H1 (cell line): ENCODE measurements around the gene PRELID1. TPM values are rescaled to one million over a fixed set of nuclear protein-coding genes. Genes with fewer than 3 reads are reported as not detected.

Experiments
- CTCF ChIA-PET: fragments of 300-600 bp; sonication (Branson Sonifier 250); formaldehyde crosslinking; loops from one replicate; lab custom pipeline; 2021; ENCODE audit not compliant: partially characterized antibody; lab: Charles Lee
- POLR2A ChIA-PET: fragments of 300-600 bp; sonication (Branson Sonifier 250); formaldehyde crosslinking; loops from one replicate; lab custom pipeline; 2021; ENCODE audit warnings: inconsistent platforms; ENCODE audit not compliant: partially characterized antibody; lab: Charles Lee
- DNase-seq, 2 experiments: peaks; one replicate each; pipeline versions ENCODE4 v3.0.0 to v3.0.0-alpha.2; 2010 to 2022; ENCODE audit warnings: low spot score in 2 of 2, low read depth in 1 of 2, mixed read lengths in 1 of 2
- FAIRE-seq: peaks from 2 replicates; lab custom pipeline; 2011; peaks lifted over from hg19 to GRCh38; lab: Jason Lieb, UNC
- H2AFZ ChIP-seq: 2 replicates; pipeline ENCODE4 v1.8.1; 2012; ENCODE audit warnings: low read length, inconsistent platforms
- H2AK5ac ChIP-seq: 2 replicates; pipeline ENCODE4 v1.6.1; 2013; ENCODE audit warnings: low read depth, low read length
- H2BK120ac ChIP-seq: replicated peaks from 2 replicates; pipeline ENCODE3; 2013; ENCODE audit warnings: low read depth, low read length, inconsistent platforms
- H2BK12ac ChIP-seq: 2 replicates; pipeline ENCODE4 v1.6.1; 2013; ENCODE audit warnings: low read depth, low read length
- H2BK15ac ChIP-seq: 2 replicates; pipeline ENCODE4 v1.6.1; 2013; ENCODE audit warnings: low read length
- H2BK20ac ChIP-seq: 2 replicates; pipeline ENCODE4 v1.6.1; 2013; ENCODE audit warnings: low read length
- H2BK5ac ChIP-seq: 2 replicates; pipeline ENCODE4 v1.6.1; 2013; ENCODE audit warnings: low read depth, low read length
- H3K14ac ChIP-seq: 2 replicates; pipeline ENCODE4 v1.6.1; 2013; ENCODE audit warnings: inconsistent platforms; ENCODE audit not compliant: insufficient read length
- H3K18ac ChIP-seq: 2 replicates; pipeline ENCODE4 v1.6.1; 2013; ENCODE audit warnings: low read length; ENCODE audit errors: extremely low read depth
- H3K23ac ChIP-seq: 2 replicates; pipeline ENCODE4 v1.6.1; 2013; ENCODE audit warnings: inconsistent platforms; ENCODE audit not compliant: insufficient read length
- H3K23me2 ChIP-seq: 2 replicates; pipeline ENCODE4 v1.6.1; 2013; ENCODE audit warnings: low read depth, low read length
- H3K27ac ChIP-seq: 2 replicates; pipeline ENCODE4 v1.6.1; 2011; ENCODE audit warnings: low read depth, low read length, inconsistent platforms
- H3K27me3 ChIP-seq, 4 experiments: replicated peaks in 1 of 4; 1 replicate in 1 of 4; 2 replicates in 3 of 4; pipeline versions ENCODE4 v1.6.1 to v1.8.1; 2011 to 2013; ENCODE audit warnings: low read length in 3 of 4, mild to moderate bottlenecking in 3 of 4, inconsistent platforms in 2 of 4, mixed read lengths in 2 of 4, moderate library complexity in 1 of 4; ENCODE audit not compliant: control insufficient read depth in 3 of 4, insufficient read depth in 3 of 4; ENCODE audit errors: extremely low read depth in 1 of 4
- H3K36me3 ChIP-seq, 4 experiments: 2 replicates each; pipeline versions ENCODE4 v1.6.1 to v1.8.1; 2011 to 2013; ENCODE audit warnings: mild to moderate bottlenecking in 4 of 4, low read length in 3 of 4, moderate library complexity in 2 of 4, control low read depth in 1 of 4, inconsistent platforms in 1 of 4; ENCODE audit not compliant: insufficient read depth in 4 of 4, control insufficient read depth in 2 of 4
- H3K4ac ChIP-seq: replicated peaks from 2 replicates; pipeline ENCODE3; 2013; ENCODE audit warnings: low read length, low read depth, mixed read lengths, inconsistent platforms; ENCODE audit not compliant: insufficient read length
- H3K4me1 ChIP-seq, 4 experiments: replicated peaks in 1 of 4; 1 replicate in 1 of 4; 2 replicates in 3 of 4; pipeline versions ENCODE4 v1.6.1 to v1.8.1; 2011 to 2013; ENCODE audit warnings: low read length in 3 of 4, inconsistent platforms in 2 of 4, mixed read lengths in 1 of 4; ENCODE audit not compliant: insufficient read depth in 4 of 4, control insufficient read depth in 3 of 4
- H3K4me2 ChIP-seq, 2 experiments: 2 replicates each; pipeline versions ENCODE4 v1.6.1 to v1.8.1; 2011 to 2013; ENCODE audit warnings: low read depth in 2 of 2, low read length in 2 of 2, control low read depth in 1 of 2, inconsistent platforms in 1 of 2, mild to moderate bottlenecking in 1 of 2; ENCODE audit not compliant: insufficient read depth in 1 of 2
- H3K4me3 ChIP-seq, 4 experiments: fragments of 200-600, 300-600 bp in 1 of 4; sonication (generic), shearing (Covaris generic), sonication (Bioruptor Twin) in 1 of 4; 2 replicates each; pipeline versions ENCODE4 v1.5.1 to v1.8.1; 2011 to 2016; ENCODE audit warnings: low read length in 4 of 4, low read depth in 3 of 4, control low read depth in 2 of 4, inconsistent platforms in 2 of 4, mild to moderate bottlenecking in 2 of 4, mixed read lengths in 1 of 4, moderate library complexity in 1 of 4; ENCODE audit not compliant: insufficient read depth in 2 of 4; ENCODE audit errors: extremely low read depth in 1 of 4
- H3K56ac ChIP-seq: replicated peaks from 2 replicates; pipeline ENCODE3; 2013; ENCODE audit warnings: low read depth, mild to moderate bottlenecking, mixed read lengths, low read length, inconsistent platforms; ENCODE audit not compliant: insufficient read length
- H3K79me1 ChIP-seq: 2 replicates; pipeline ENCODE4 v1.6.1; 2013; ENCODE audit warnings: low read depth, low read length, control low read depth
- H3K79me2 ChIP-seq, 2 experiments: 2 replicates each; pipeline versions ENCODE4 v1.6.1 to v1.8.1; 2012 to 2013; ENCODE audit warnings: low read length in 2 of 2, mild to moderate bottlenecking in 2 of 2, inconsistent platforms in 1 of 2; ENCODE audit not compliant: insufficient read depth in 2 of 2, control insufficient read depth in 1 of 2
- H3K9ac ChIP-seq, 4 experiments: replicated peaks in 1 of 4; 1 replicate in 1 of 4; 2 replicates in 3 of 4; pipeline versions ENCODE4 v1.6.1 to v1.8.1; 2011 to 2013; ENCODE audit warnings: low read depth in 3 of 4, low read length in 3 of 4, control low read depth in 2 of 4, mild to moderate bottlenecking in 2 of 4, moderate library complexity in 2 of 4, inconsistent platforms in 1 of 4; ENCODE audit errors: extremely low read depth in 1 of 4
- H3K9me3 ChIP-seq, 2 experiments: 2 replicates each; pipeline versions ENCODE4 v1.6.1 to v1.8.1; 2012 to 2013; ENCODE audit warnings: mild to moderate bottlenecking in 2 of 2, moderate library complexity in 2 of 2, control low read depth in 1 of 2, inconsistent platforms in 1 of 2, low read depth in 1 of 2, low read length in 1 of 2, mixed read lengths in 1 of 2; ENCODE audit not compliant: insufficient read depth in 2 of 2
- H4K20me1 ChIP-seq, 2 experiments: replicated peaks in 1 of 2; 2 replicates each; pipeline versions ENCODE3 to v1.8.1; 2011 to 2013; ENCODE audit warnings: inconsistent platforms in 2 of 2, low read length in 2 of 2, mild to moderate bottlenecking in 1 of 2; ENCODE audit not compliant: insufficient read depth in 2 of 2, control insufficient read depth in 1 of 2
- H4K5ac ChIP-seq: 2 replicates; pipeline ENCODE4 v1.6.1; 2013; ENCODE audit warnings: low read length, low read depth, mixed read lengths, inconsistent platforms; ENCODE audit not compliant: insufficient read length
- H4K8ac ChIP-seq: 2 replicates; pipeline ENCODE4 v1.8.0; 2013; ENCODE audit warnings: mild to moderate bottlenecking, moderate library complexity, low read length, inconsistent platforms; ENCODE audit not compliant: insufficient read depth; ENCODE audit errors: extremely low read depth
- H4K91ac ChIP-seq: replicated peaks from 2 replicates; pipeline ENCODE3; 2013; ENCODE audit warnings: low read length, mixed read lengths, inconsistent platforms; ENCODE audit not compliant: insufficient read length
- ATF3 ChIP-seq: IDR thresholded peaks from 2 replicates; pipeline ENCODE4 v1.6.1; 2011; ENCODE audit warnings: low read depth, mild to moderate bottlenecking, low read length; ENCODE audit not compliant: insufficient read depth
- CBX8 ChIP-seq: fragments of 300-800, 300-1000 bp; sonication (generic); IDR thresholded peaks from 2 replicates; pipeline ENCODE4 v1.7.1; 2016; ENCODE audit warnings: low read depth, low read length, borderline replicate concordance
- CHD2 ChIP-seq: IDR thresholded peaks from 2 replicates; pipeline ENCODE4 v1.6.1; 2012; ENCODE audit warnings: low read length, improper control_type of control experiment
- EZH2 ChIP-seq: fragments of 200-600 bp; sonication (generic); IDR thresholded peaks from 2 replicates; pipeline ENCODE4 v1.7.1; 2012; ENCODE audit warnings: low read depth, mild to moderate bottlenecking, moderate library complexity, low read length, inconsistent platforms; ENCODE audit not compliant: severe bottlenecking
- GTF2F1 ChIP-seq: IDR thresholded peaks from 2 replicates; pipeline ENCODE4 v1.6.1; 2012; ENCODE audit warnings: low read depth, low read length, improper control_type of control experiment, borderline replicate concordance
- HDAC6 ChIP-seq: IDR thresholded peaks from one replicate; pipeline ENCODE4 v1.7.1; 2012; ENCODE audit warnings: low read depth, mild to moderate bottlenecking, inconsistent platforms, low read length, moderate library complexity
- NRF1 ChIP-seq: IDR thresholded peaks from 2 replicates; pipeline ENCODE4 v1.6.1; 2011; ENCODE audit warnings: mild to moderate bottlenecking, low read depth, low read length, improper control_type of control experiment
- RAD21 ChIP-seq, 2 experiments: IDR thresholded peaks in 1 of 2; conservative IDR thresholded peaks in 1 of 2; 2 replicates each; pipeline ENCODE4 v1.6.1; 2011; ENCODE audit warnings: low read depth in 2 of 2, low read length in 2 of 2, improper control_type of control experiment in 1 of 2, inconsistent platforms in 1 of 2, mild to moderate bottlenecking in 1 of 2, moderate library complexity in 1 of 2
- TAF1 ChIP-seq: IDR thresholded peaks from 2 replicates; pipeline ENCODE4 v1.6.1; 2011; ENCODE audit warnings: mild to moderate bottlenecking, low read depth, low read length
- TAF7 ChIP-seq: optimal IDR thresholded peaks from 2 replicates; pipeline ENCODE3; 2011; ENCODE audit warnings: low read depth, mild to moderate bottlenecking, inconsistent platforms, low read length, moderate library complexity, borderline replicate concordance
- TEAD4 ChIP-seq: IDR thresholded peaks from 2 replicates; pipeline ENCODE4 v1.6.1; 2012; ENCODE audit warnings: low read depth, low read length, inconsistent platforms, mixed read lengths
- USF2 ChIP-seq: IDR thresholded peaks from 2 replicates; pipeline ENCODE4 v1.6.1; 2011; ENCODE audit warnings: low read length, improper control_type of control experiment
- WGBS, 2 experiments: shearing (Covaris generic) in 1 of 2; methylation state at CpG; one replicate each; pipeline versions ENCODE4 v1.1.6 to v1.1.7; 2013 to 2015; ENCODE audit warnings: low lambda C conversion rate in 2 of 2, mixed read lengths in 2 of 2, inconsistent platforms in 1 of 2, low coverage in 1 of 2, missing lambda C conversion rate in 1 of 2; ENCODE audit not compliant: insufficient replicate concordance in 2 of 2, insufficient coverage in 1 of 2, insufficient read length in 1 of 2; ENCODE audit errors: extremely low coverage in 1 of 2, missing lambda C conversion rate in 1 of 2; 5-methylcytosine and 5-hydroxymethylcytosine counted together
- polyA plus RNA-seq, 7 experiments: library from polyadenylated mRNA; depleted of rRNA in 3 of 7; stranded (reverse) in 5 of 7; unstranded in 2 of 7; fragments of >200 nt in 5 of 7; fragments of 200-250 nt in 2 of 7; gene quantifications; 1 replicate in 5 of 7; 2 replicates in 1 of 7; 4 replicates in 1 of 7; pipeline versions ENCODE4 v1.2.1 to v1.2.3, GENCODE V29; 2011 to 2013; ENCODE audit warnings: missing spikeins in 2 of 7, mixed read lengths in 2 of 7
- total RNA-seq: library from RNA; stranded (reverse); fragmentation: NEBNext Ultra II Directional; extraction: Animal tissue kit (Norgen Biotek cat#: 25700); gene quantifications from 2 replicates; pipeline ENCODE4 v1.2.1, GENCODE V29; 2021

Gene PRELID1
- total and polyA plus RNA-seq, 2 of the 8 experiments (the other 6 are each of a cell fraction or from before 2014, with no cell fraction given): 272 to 428 TPM

GRCh38 chr5:177276886-177277285 is 26.7 kb upstream of the PRELID1 start:
- DNase-seq (no peak), FAIRE-seq (no peak)
- Histone ChIP-seq H2BK5ac (no peak overlapping the region), H2BK120ac (no peak overlapping the region), H4K8ac (no peak overlapping the region), H3K14ac (no peak overlapping the region), H3K18ac (no peak overlapping the region), H3K4me3 (no peak overlapping the region), H4K91ac (no peak overlapping the region), H3K23ac (no peak overlapping the region), H3K79me2 (no peaks in the 10 kb centered on the region), H3K4me2 (no peak overlapping the region), H3K4ac (no peak overlapping the region), H2AK5ac (no peak overlapping the region), H4K5ac (no peak overlapping the region), H3K4me1 (no peaks in the 10 kb centered on the region), H3K9me3 (no peaks in the 10 kb centered on the region), H2BK20ac (no peak overlapping the region), H3K36me3 (peaks cover 19 to 89% (median 56%) of the 10 kb centered on the region in 4 experiments), H2BK12ac (no peak overlapping the region), H3K56ac (no peak overlapping the region), H3K27me3 (no peaks in the 10 kb centered on the region), H3K9ac (no peak overlapping the region), H2BK15ac (no peak overlapping the region), H3K79me1 (no peaks in the 10 kb centered on the region), H2AFZ (no peak overlapping the region), H3K27ac (no peak overlapping the region), H3K23me2 (no peaks in the 10 kb centered on the region), H4K20me1 (peaks cover 0 to 3% of the 10 kb centered on the region in 2 experiments)
- ChIA-PET POLR2A (interaction anchor here (0.7 kb wide), 1 partner anchor 129 kb away, joined by 4 read pairs; no protein-coding TSS in a partner anchor), CTCF (interaction anchor here (0.6 to 1.0 kb wide), 4 partner anchors 18 to 43 kb away, joined by 3 to 4 read pairs (median 3); no protein-coding TSS in a partner anchor)
- 91% methylated on average over 1 of the region's 1 CpG; no CpG with 5 or more reads in 1 of the 2 experiments for WGBS, 2 experiments
- TF ChIP-seq TAF7 (no peak), RAD21 (IDR thresholded peaks at IDR 0.05 in 1 of 2, conservative IDR thresholded peaks at IDR 0.05 in 1 of 2; ENCODE audit: low read depth in 2 of 2, low read length in 2 of 2) (no peak), EZH2 (no peak), USF2 (no peak), CHD2 (no peak), TEAD4 (no peak), ATF3 (no peak), HDAC6 (no peak), CBX8 (no peak), NRF1 (no peak), GTF2F1 (no peak), TAF1 (no peak)
